Smooth muscle cell (in vitro differentiated cells): Measurements from ENCODE around the gene CLIC1. TPM values are rescaled to one million over a fixed set of nuclear protein-coding genes. Genes with fewer than 3 reads are reported as not detected.

Experiments used
- DNase-seq: peaks from one replicate; lab custom pipeline; 2025; ENCODE audit not compliant: unreplicated experiment; lab: John Stamatoyannopoulos, UW
- H2AFZ ChIP-seq: fragments of 200-600 bp; sonication (generic); 2 replicates; pipeline ENCODE4 v1.6.0; 2016; ENCODE audit warnings: antibody characterized with exemption, low read depth, mild to moderate bottlenecking
- H3F3A ChIP-seq: fragments of 200-600 bp; sonication (generic); 2 replicates; pipeline ENCODE4 v1.6.0; 2017; ENCODE audit warnings: antibody characterized with exemption, low read depth
- H3K27ac ChIP-seq: fragments of 200-600 bp; sonication (generic); 2 replicates; pipeline ENCODE4 v1.5.1; 2016; ENCODE audit warnings: low read depth, mild to moderate bottlenecking
- H3K27me3 ChIP-seq: fragments of 200-600 bp; sonication (generic); 2 replicates; pipeline ENCODE4 v1.6.1; 2016; ENCODE audit warnings: low read depth, mild to moderate bottlenecking
- H3K36me3 ChIP-seq: fragments of 200-600 bp; sonication (generic); 2 replicates; pipeline ENCODE4 v1.5.1; 2016; ENCODE audit warnings: low read depth
- H3K4me1 ChIP-seq: fragments of 200-600 bp; sonication (generic); 2 replicates; pipeline ENCODE4 v1.5.1; 2016; ENCODE audit warnings: low read depth
- H3K4me2 ChIP-seq: fragments of 200-600 bp; sonication (generic); 2 replicates; pipeline ENCODE4 v1.6.0; 2016; ENCODE audit warnings: mild to moderate bottlenecking
- H3K4me3 ChIP-seq: fragments of 200-600 bp; sonication (generic); 2 replicates; pipeline ENCODE4 v1.5.1; 2016; ENCODE audit warnings: mild to moderate bottlenecking
- H3K79me2 ChIP-seq: fragments of 200-600 bp; sonication (generic); 2 replicates; pipeline ENCODE4 v1.6.0; 2016; ENCODE audit warnings: low read depth, mild to moderate bottlenecking
- H3K9ac ChIP-seq: fragments of 200-600 bp; sonication (generic); 2 replicates; pipeline ENCODE4 v1.6.0; 2016; ENCODE audit warnings: low read depth
- H3K9me3 ChIP-seq: fragments of 200-600 bp; sonication (generic); replicated peaks from 2 replicates; pipeline ENCODE4 v1.5.1; 2016; ENCODE audit warnings: low read depth
- H4K20me1 ChIP-seq: fragments of 200-600 bp; sonication (generic); 2 replicates; pipeline ENCODE4 v1.6.0; 2016; ENCODE audit warnings: low read depth
- CTCF ChIP-seq: fragments of 200-600 bp; sonication (generic); IDR thresholded peaks from 2 replicates; pipeline ENCODE4 v1.5.1; 2017; ENCODE audit warnings: borderline replicate concordance, mild to moderate bottlenecking, antibody characterized with exemption; ENCODE audit not compliant: insufficient read depth, poor library complexity, severe bottlenecking
- WGBS: methylation state at CpG from one replicate; pipeline ENCODE4 v1.1.7; 2016; ENCODE audit warnings: low lambda C conversion rate; 5-methylcytosine and 5-hydroxymethylcytosine counted together
- polyA plus RNA-seq: library from polyadenylated mRNA; unstranded; fragments of >200 nt; fragmentation: Nextera tagmentation; extraction: Ambion mirVana; gene quantifications from 2 replicates; pipeline ENCODE4 v1.2.1, GENCODE V29; 2016
- total RNA-seq: library from RNA; depleted of rRNA; stranded (reverse); fragments of >200 nt; gene quantifications from 2 replicates; pipeline ENCODE4 v1.2.3, GENCODE V29; 2014

The CLIC1 gene
- total and polyA plus RNA-seq, 2 experiments from 2014 or later, result 417 to 628 TPM

GRCh38 chr6:31697555-31697954 is 38.8 kb downstream of the CLIC1 start:
- no peak for DNase-seq
- H3K4me1 ChIP-seq, result peaks cover 10% of the 10 kb centered on the region
- H3K4me3 ChIP-seq, result no peak overlapping the region
- no peak for TF ChIP-seq CTCF
- H4K20me1 ChIP-seq, result peaks cover 5% of the 10 kb centered on the region
- no peaks in the 10 kb centered on the region for H3K9me3 ChIP-seq
- H2AFZ ChIP-seq, result no peak overlapping the region
- H3F3A ChIP-seq, result no peaks in the 10 kb centered on the region
- H3K9ac ChIP-seq, result no peak overlapping the region
- H3K36me3 ChIP-seq, result no peaks in the 10 kb centered on the region
- 91% methylated on average over 3 of the region's 3 CpGs for WGBS
- no peaks in the 10 kb centered on the region for H3K27me3 ChIP-seq
- no peak overlapping the region for H3K4me2 ChIP-seq
- H3K27ac ChIP-seq, result no peak overlapping the region
- H3K79me2 ChIP-seq, result peaks cover 24% of the 10 kb centered on the region

GRCh38 chr6:31693535-31693934 is 42.8 kb downstream of the CLIC1 start:
- no peak for TF ChIP-seq CTCF
- Histone ChIP-seq H3K27me3 (no peaks in the 10 kb centered on the region), H4K20me1 (no peaks in the 10 kb centered on the region), H3K27ac (no peak overlapping the region), H3K4me3 (no peak overlapping the region), H3K4me1 (no peaks in the 10 kb centered on the region), H2AFZ (no peak overlapping the region), H3K36me3 (no peaks in the 10 kb centered on the region), H3K4me2 (no peak overlapping the region), H3K9me3 (no peaks in the 10 kb centered on the region), H3K79me2 (no peaks in the 10 kb centered on the region), H3K9ac (no peak overlapping the region), H3F3A (no peaks in the 10 kb centered on the region)
- no peak for DNase-seq
- WGBS, result over 99% methylated on average over 6 of the region's 6 CpGs

GRCh38 chr6:31692886-31693285 is 43.4 kb downstream of the CLIC1 start:
- Histone ChIP-seq H3K36me3 (no peaks in the 10 kb centered on the region), H3K4me1 (no peaks in the 10 kb centered on the region), H3K27me3 (no peaks in the 10 kb centered on the region), H2AFZ (no peak overlapping the region), H3F3A (no peaks in the 10 kb centered on the region), H3K27ac (no peak overlapping the region), H3K4me2 (no peak overlapping the region), H3K9me3 (no peaks in the 10 kb centered on the region), H3K79me2 (no peaks in the 10 kb centered on the region), H3K4me3 (no peak overlapping the region), H4K20me1 (no peaks in the 10 kb centered on the region), H3K9ac (no peak overlapping the region)
- no peak for DNase-seq
- 98% methylated on average over 9 of the region's 9 CpGs for WGBS
- TF ChIP-seq CTCF, result no peak

- Histone ChIP-seq H3K4me3 (no peak overlapping the region), H3K9me3 (no peaks in the 10 kb centered on the region), H3K27ac (no peak overlapping the region), H3K36me3 (no peaks in the 10 kb centered on the region), H3F3A (no peaks in the 10 kb centered on the region), H4K20me1 (no peaks in the 10 kb centered on the region), H2AFZ (no peak overlapping the region), H3K9ac (no peak overlapping the region), H3K27me3 (no peaks in the 10 kb centered on the region), H3K4me2 (no peak overlapping the region), H3K79me2 (no peaks in the 10 kb centered on the region), H3K4me1 (no peaks in the 10 kb centered on the region)
- DNase-seq, result no peak
- no peak for TF ChIP-seq CTCF
- 92% methylated on average over 4 of the region's 4 CpGs for WGBS
Observed at GRCh38 chr6:31692353-31692752, 44.0 kb downstream of the CLIC1 start.
